ENCODE data around the gene CAMK1D. TPM values are rescaled to one million over a fixed set of nuclear protein-coding genes. Genes with fewer than 3 reads are reported as not detected.

The CAMK1D gene
- total RNA-seq, 1 experiment from 2014 or later, result 6.3 TPM

DNA sequence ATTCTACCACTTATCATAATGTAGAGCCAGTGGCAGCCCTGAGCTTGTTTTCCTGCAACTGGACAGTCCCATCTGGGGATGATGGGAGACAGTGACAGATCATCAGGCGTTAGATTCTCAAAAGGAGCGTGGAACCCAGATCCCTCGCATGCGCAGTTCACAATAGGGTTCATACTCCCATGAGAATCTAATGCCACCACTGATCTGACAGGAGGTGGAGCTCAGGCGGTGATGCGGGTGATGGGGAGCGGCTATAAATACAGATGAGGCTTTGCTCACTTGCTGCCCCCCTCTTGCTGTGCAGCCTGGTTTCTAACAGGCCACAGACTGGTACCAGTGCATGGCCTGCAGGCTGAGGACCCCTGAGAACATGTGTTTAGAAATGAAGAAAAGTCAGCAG is 260.1 kb downstream of the CAMK1D start:
- H3K27me3 ChIP-seq (ENCODE audit: insufficient read depth, low read length), result no peaks in the 10 kb centered on the region
- H3K4me3 Mint-ChIP-seq, result no peak overlapping the region
- H3K79me1 ChIP-seq (ENCODE audit: insufficient read depth, low read depth, low read length, poor library complexity, severe bottlenecking), result no peaks in the 10 kb centered on the region
- no peaks in the 10 kb centered on the region for H3K23me2 ChIP-seq (ENCODE audit: insufficient read length, low read depth, low read length, poor library complexity, severe bottlenecking)
- H3K27ac Mint-ChIP-seq, result no peak overlapping the region
- no peak overlapping the region for H3K4ac ChIP-seq (ENCODE audit: low read depth, low read length)
- H2BK120ac ChIP-seq (ENCODE audit: low read depth, low read length, poor library complexity, severe bottlenecking), result no peak overlapping the region
- no peak overlapping the region for H3K18ac ChIP-seq (ENCODE audit: insufficient read length, low read depth, low read length)
- TF ChIP-seq, protein P1, sequence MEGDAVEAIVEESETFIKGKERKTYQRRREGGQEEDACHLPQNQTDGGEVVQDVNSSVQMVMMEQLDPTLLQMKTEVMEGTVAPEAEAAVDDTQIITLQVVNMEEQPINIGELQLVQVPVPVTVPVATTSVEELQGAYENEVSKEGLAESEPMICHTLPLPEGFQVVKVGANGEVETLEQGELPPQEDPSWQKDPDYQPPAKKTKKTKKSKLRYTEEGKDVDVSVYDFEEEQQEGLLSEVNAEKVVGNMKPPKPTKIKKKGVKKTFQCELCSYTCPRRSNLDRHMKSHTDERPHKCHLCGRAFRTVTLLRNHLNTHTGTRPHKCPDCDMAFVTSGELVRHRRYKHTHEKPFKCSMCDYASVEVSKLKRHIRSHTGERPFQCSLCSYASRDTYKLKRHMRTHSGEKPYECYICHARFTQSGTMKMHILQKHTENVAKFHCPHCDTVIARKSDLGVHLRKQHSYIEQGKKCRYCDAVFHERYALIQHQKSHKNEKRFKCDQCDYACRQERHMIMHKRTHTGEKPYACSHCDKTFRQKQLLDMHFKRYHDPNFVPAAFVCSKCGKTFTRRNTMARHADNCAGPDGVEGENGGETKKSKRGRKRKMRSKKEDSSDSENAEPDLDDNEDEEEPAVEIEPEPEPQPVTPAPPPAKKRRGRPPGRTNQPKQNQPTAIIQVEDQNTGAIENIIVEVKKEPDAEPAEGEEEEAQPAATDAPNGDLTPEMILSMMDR (conservative IDR thresholded peaks at IDR 0.05), result no peak
- no peaks in the 10 kb centered on the region for H3K79me2 ChIP-seq (ENCODE audit: insufficient read depth, low read length)
- no peak overlapping the region for H3K56ac ChIP-seq (ENCODE audit: insufficient read length, low read depth, low read length)
- H3T11ph ChIP-seq (ENCODE audit: low read length), result no peak overlapping the region
- H3K4me1 ChIP-seq (ENCODE audit: insufficient read depth, low read length), result no peaks in the 10 kb centered on the region
- no peak overlapping the region for H4K5ac ChIP-seq (ENCODE audit: insufficient read length, low read depth, low read length)
- no peak overlapping the region for H2AK5ac ChIP-seq (ENCODE audit: insufficient read length, low read length)
- H2BK20ac ChIP-seq (ENCODE audit: low read depth, low read length, poor library complexity, severe bottlenecking), result no peak overlapping the region
- H2BK12ac ChIP-seq (ENCODE audit: insufficient read length, low read depth, low read length), result no peak overlapping the region
- no peak overlapping the region for H2BK5ac ChIP-seq (ENCODE audit: insufficient read length, low read length)
- H4K20me1 ChIP-seq (ENCODE audit: control insufficient read depth, insufficient read depth, insufficient read length), result no peaks in the 10 kb centered on the region
- H4K8ac ChIP-seq (replicated peaks; ENCODE audit: insufficient read length, low read depth, low read length), result no peak overlapping the region
- peaks cover 0 to 3% of the 10 kb centered on the region in 2 experiments; a peak in 1 of 4 replicates for H3K4me1 Mint-ChIP-seq
- H3K9ac ChIP-seq (ENCODE audit: extremely low read depth, insufficient read length, low read length), result no peak overlapping the region
- H3K14ac ChIP-seq (ENCODE audit: insufficient read depth, low read length), result no peak overlapping the region
- peaks cover 0 to 3% of the 10 kb centered on the region in 2 experiments; a peak in 3 of 5 replicates for H3K9me3 Mint-ChIP-seq
- no peaks in the 10 kb centered on the region; the same call in 1 of the 2 replicates for H3K27me3 Mint-ChIP-seq (ENCODE audit: low read depth)
- H2AFZ ChIP-seq (ENCODE audit: low read length), result no peak overlapping the region
- no peak overlapping the region for H3K27ac ChIP-seq (ENCODE audit: insufficient read length, low read depth, low read length)
- peaks cover 0 to 2% (median 1%) of the 10 kb centered on the region in 3 experiments; a peak in 3 of 7 replicates for H3K36me3 Mint-ChIP-seq (ENCODE audit: insufficient read depth in 1 of 3, low read depth in 3 of 3)
- no peak overlapping the region for H3K23ac ChIP-seq (ENCODE audit: insufficient read length, low read depth, low read length)
- no peak overlapping the region for H2BK15ac ChIP-seq (ENCODE audit: low read depth, low read length)
- no peak overlapping the region for H3K4me2 ChIP-seq (ENCODE audit: insufficient read depth, insufficient read length, low read length)
- H3K9me3 ChIP-seq (ENCODE audit: control insufficient read depth, low read depth, low read length), result no peaks in the 10 kb centered on the region
- DNase-seq, result no peak
- WGBS (ENCODE audit: extremely low coverage, insufficient read length, low lambda C conversion rate), result no CpG with 5 or more reads among the region's 7 CpGs
- H4K91ac ChIP-seq (ENCODE audit: insufficient read length, low read depth, low read length), result no peak overlapping the region

Data from H9 (cell line).